NCI-H2196 treated with DMSO at 0.1 percent for 48 hours (cell line): ENCODE results near the gene UNC13C.

Experiments
- DNase-seq: peaks from one replicate; lab custom pipeline; 2025; ENCODE audit not compliant: unreplicated experiment; lab: John Stamatoyannopoulos, UW

Gene UNC13C

GRCh38 chr15:54289590-54290136 is 311.4 kb downstream of the UNC13C start:
- DNase-seq, result no peak

GRCh38 chr15:54298396-54298795 is 320.2 kb downstream of the UNC13C start:
- no peak for DNase-seq

- DNase-seq, result no peak
Observed at GRCh38 chr15:54304321-54304720, 326.1 kb downstream of the UNC13C start.

GRCh38 chr15:54305138-54305537 is 326.9 kb downstream of the UNC13C start:
- DNase-seq, result no peak

DNA sequence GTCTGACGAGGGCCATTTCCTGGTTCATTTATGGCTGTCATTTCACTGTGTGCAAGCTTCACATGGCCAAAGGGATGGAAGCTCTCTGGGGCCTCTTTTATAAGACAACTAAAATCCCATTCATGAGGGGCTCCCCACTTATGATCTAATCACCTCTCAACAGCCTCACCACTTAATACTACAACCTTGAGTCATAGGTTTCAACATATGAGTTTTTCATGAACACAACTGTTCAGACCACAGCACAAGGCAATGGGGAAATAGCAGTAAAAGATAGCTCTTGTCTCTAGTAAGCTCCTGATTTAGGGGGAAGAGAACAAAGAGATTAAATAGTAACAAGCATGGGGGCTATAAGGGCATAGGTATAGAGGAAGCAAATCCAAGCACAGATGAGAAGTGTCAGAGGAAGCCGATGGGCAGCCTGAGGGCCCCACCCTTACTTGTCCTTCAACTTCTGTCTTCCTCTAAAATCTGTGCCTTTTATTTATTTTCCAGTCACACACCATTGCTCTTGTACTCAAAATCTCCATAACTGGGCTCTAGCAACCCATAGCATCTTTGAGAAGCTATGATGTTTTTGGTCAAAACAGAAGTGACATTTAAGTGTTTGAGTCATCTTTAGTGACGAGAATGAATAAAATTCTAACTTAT is 329.1 kb downstream of the UNC13C start:
- no peak for DNase-seq

GRCh38 chr15:54307926-54308325 is 329.7 kb downstream of the UNC13C start:
- no peak for DNase-seq

GRCh38 chr15:54312528-54312927 is 334.3 kb downstream of the UNC13C start:
- no peak for DNase-seq

DNA sequence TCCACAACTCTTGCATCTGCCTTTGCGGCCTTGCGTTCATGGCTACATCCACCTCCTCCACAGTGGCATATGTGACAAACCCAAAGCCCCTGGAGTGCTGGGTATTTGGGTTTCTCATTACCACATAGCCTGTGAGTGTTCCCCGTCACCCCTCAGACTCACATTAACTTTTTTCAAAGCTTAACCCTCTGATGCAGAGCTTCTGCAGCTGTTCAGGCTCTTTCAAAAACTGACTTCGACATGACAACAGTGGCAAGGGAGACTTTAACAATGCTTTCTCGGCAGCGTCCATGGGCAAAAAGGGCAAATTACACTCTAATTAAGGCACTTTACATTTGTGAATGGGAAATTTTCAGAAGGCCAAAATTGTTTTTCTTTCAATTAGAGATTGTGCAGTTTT is 343.2 kb downstream of the UNC13C start:
- DNase-seq, result no peak

- DNase-seq, result no peak
Observed at GRCh38 chr15:54322341-54322740, 344.1 kb downstream of the UNC13C start.

DNA sequence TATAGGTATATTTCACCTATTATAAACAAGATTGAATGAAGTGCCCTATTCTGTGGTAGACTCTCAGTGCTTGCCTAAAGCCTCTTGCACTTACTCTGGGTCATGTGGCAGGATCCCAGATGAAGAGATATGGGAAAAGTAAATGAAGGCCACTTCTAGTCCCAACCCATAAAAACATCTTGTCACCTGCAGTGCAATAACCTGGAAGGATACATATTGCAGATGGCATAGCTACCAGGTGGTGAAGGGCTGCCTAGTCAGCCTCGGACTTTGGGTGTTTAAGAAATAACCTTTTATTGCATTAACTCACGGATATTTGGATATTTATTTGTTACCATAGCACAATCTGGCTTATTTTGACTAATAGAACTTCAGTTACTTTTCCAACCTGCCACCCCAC is 367.1 kb downstream of the UNC13C start:
- DNase-seq, result no peak

DNA sequence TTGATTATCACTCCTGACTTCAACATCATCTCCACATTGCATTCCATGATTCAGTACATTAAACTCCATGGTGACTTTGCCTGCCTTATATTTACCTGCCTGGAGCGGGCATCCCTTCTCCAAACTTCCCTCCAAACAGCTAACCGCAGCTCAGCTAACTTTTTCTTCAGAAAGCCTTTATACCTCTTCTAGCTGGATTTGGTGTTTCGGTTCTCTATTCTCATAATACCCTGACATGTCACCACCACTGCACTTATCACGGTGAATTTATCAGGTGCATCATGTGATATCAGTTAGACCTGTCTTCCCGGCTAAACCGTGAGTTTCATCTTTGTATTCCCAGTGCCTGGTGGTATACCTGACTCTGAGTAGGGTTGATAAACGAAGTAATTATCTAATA is 367.6 kb downstream of the UNC13C start:
- DNase-seq, result no peak

DNA sequence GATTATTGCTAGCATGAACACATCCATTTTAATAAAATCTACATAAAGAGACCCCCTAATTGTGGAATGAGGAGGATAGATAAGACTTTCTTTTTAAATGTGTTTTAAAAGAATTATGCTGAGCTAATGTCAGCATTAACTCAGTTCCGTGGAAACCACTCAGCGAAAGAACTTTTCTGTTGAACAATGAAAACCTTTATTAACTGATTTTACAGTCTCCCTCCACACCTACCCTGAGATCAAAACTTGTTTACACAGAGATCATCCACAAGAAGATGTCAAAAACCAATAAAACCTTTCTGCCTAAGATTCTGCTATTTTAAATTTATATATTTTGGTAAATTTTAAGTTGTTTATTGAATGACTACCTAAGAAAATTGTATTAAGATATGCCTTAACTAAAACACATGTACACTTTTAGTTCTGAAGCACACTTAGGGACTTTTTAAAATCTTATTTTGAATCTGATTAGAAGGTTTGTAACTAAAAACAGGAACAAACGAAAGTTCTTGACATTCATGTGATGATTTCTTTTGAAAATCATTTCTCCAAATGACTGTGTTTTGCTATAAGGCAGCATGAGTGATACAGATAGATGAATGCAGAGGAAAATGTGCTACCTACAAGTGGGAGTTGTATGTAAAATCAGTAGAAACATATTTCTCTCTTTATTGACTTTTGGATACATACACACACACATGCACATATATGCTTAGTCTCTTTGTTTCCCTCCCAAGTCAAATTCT is 369.0 kb downstream of the UNC13C start:
- no peak for DNase-seq

- DNase-seq, result no peak
Observed at GRCh38 chr15:54353726-54354125, 375.5 kb downstream of the UNC13C start.

GRCh38 chr15:54354341-54354740 is 376.1 kb downstream of the UNC13C start:
- DNase-seq, result no peak

GRCh38 chr15:54364961-54365360 is 386.7 kb downstream of the UNC13C start:
- DNase-seq, result no peak

GRCh38 chr15:54373332-54373731 is 395.1 kb downstream of the UNC13C start:
- no peak for DNase-seq

GRCh38 chr15:54374184-54374952 is 396.1 kb downstream of the UNC13C start:
- no peak for DNase-seq

DNA sequence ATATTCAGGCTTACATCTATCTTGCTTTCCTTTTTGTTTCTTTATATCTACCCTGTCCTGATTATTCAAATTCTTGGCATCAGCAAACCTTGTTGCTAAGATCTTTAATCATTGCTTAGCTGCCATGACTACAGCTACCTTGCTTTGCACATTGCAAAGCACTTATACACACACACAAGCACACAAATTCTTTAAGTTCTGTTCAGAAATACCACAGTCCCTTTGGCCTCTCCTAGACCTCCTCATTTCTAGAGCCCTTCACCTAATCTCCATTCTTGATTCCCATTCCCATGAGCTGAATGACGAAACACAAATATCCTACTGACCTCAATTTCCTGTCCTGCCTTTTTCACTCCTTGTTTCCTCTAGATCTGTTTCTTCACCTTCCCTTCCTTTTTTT is 409.6 kb downstream of the UNC13C start:
- no peak for DNase-seq

GRCh38 chr15:54388746-54389145 is 410.5 kb downstream of the UNC13C start:
- DNase-seq, result no peak

- DNase-seq, result no peak
Observed at GRCh38 chr15:54410481-54410880, 432.2 kb downstream of the UNC13C start.

- no peak for DNase-seq
Observed at GRCh38 chr15:54424171-54424570, 445.9 kb downstream of the UNC13C start.

- DNase-seq, result no peak
Observed at GRCh38 chr15:54428596-54428995, 450.4 kb downstream of the UNC13C start.
